Heart left ventricle (tissue), 13 donors: ENCODE measurements around the gene CCDC175.

Source experiments
- CTCF ChIP-seq, 12 donors: fragments of 200-600 bp; sonication (generic) in 4 of 12; IDR thresholded peaks; one replicate each; pipeline versions ENCODE4 v1.5.0 to v1.8.0; 2018 to 2022; ENCODE audit warnings: antibody characterized with exemption in 12 of 12, mild to moderate bottlenecking in 5 of 12
- POLR2A ChIP-seq, 2 donors: fragments of 450-650 bp; IDR thresholded peaks; one replicate each; pipeline ENCODE4 v1.6.1; 2017; ENCODE audit warnings: antibody characterized with exemption in 2 of 2, mild to moderate bottlenecking in 2 of 2, moderate library complexity in 2 of 2
- donor health status: ischemic (EF 13 %, LVEDD 7.1; RV severe dilation, severe dysfunction).
- donor health status: DM: no; HTN: yes; CAD: no.
- donor health status: DM: no; HTN: no; CAD: no.
- donor health status: ischemic (EF 25% LVEDD 6.9; RV normal size, moderate dysfunction).
- donor health status: ischemic (EF 25% LVEDD 5.7; RV mildly dilated, moderate dysfunction).
- donor health status: ischemic (EF 35%, LVEDD 5.7; RV mildly dilated, moderate dysfunction).
- donor health status: nonischemic (EF 11% LVEDD 7.7; RV severe dilation, severe dysfunction).
- donor health status: DM: yes; HTN: yes; CAD: no.
- donor health status: PGD.
- donor health status: ischemic (EF 29% LVEDD 5.4; RV normal size, mild dysfunction).
- donor health status: nonischemic (EF 23%, LVEDD 6.1; RV moderate dilation, normal function).

GRCh38 chr14:59532419-59532818, 44.2 kb downstream of the CCDC175 start:
- TF ChIP-seq POLR2A (IDR thresholded peaks at IDR 0.05) = no peak
- TF ChIP-seq CTCF (IDR thresholded peaks at IDR 0.05) = no peak
